ENCODE data around the gene CPSF3.

DNA sequence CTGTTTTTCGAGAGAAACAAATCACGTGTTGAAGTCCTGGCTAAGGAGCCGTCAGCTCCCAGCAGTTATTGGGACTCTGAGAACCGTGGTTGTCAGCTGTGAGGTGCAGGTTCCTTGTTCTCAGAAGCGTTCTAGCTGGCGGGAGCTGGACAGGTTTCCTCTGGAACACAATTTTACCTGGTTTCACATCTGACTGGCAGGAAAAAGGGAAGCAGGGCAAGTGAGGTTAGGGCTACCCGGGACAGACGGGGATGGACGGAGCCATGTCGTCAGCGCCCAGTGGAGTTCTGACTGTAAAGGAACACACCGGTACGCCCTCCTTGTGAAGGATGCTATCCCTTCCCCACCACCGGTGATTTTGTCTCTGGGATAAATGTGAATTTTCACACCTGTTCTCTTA lies 26.3 kb upstream of the CPSF3 start:
- no peak for TF ChIP-seq POLR2A (IDR thresholded peaks at IDR 0.05)
- TF ChIP-seq, protein P1, sequence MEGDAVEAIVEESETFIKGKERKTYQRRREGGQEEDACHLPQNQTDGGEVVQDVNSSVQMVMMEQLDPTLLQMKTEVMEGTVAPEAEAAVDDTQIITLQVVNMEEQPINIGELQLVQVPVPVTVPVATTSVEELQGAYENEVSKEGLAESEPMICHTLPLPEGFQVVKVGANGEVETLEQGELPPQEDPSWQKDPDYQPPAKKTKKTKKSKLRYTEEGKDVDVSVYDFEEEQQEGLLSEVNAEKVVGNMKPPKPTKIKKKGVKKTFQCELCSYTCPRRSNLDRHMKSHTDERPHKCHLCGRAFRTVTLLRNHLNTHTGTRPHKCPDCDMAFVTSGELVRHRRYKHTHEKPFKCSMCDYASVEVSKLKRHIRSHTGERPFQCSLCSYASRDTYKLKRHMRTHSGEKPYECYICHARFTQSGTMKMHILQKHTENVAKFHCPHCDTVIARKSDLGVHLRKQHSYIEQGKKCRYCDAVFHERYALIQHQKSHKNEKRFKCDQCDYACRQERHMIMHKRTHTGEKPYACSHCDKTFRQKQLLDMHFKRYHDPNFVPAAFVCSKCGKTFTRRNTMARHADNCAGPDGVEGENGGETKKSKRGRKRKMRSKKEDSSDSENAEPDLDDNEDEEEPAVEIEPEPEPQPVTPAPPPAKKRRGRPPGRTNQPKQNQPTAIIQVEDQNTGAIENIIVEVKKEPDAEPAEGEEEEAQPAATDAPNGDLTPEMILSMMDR (IDR thresholded peaks at IDR 0.05): no peak
